ENCODE data around the gene LMX1A.

The LMX1A gene

GRCh38 chr1:165325460-165326203 is 30.9 kb downstream of the LMX1A start:
- no peak for DNase-seq (ENCODE audit: low read depth in 2 of 2)

GRCh38 chr1:165324050-165324449 is 32.5 kb downstream of the LMX1A start:
- DNase-seq (ENCODE audit: low read depth in 2 of 2) = no peak

- DNase-seq (ENCODE audit: low read depth in 2 of 2) = no peak
These were observed 38.9 kb downstream of the LMX1A start for GRCh38 chr1:165317612-165318011.

GRCh38 chr1:165316153-165316772 is 40.3 kb downstream of the LMX1A start:
- DNase-seq (ENCODE audit: low read depth in 2 of 2) = no peak

- no peak for DNase-seq (ENCODE audit: low read depth in 2 of 2)
These were observed 41.0 kb downstream of the LMX1A start for GRCh38 chr1:165315481-165315880.

- no peak for DNase-seq (ENCODE audit: low read depth in 2 of 2)
These were observed 42.6 kb downstream of the LMX1A start for GRCh38 chr1:165313903-165314302.

- no peak for DNase-seq (ENCODE audit: low read depth in 2 of 2)
These were observed 43.9 kb downstream of the LMX1A start for GRCh38 chr1:165312591-165312990.

GRCh38 chr1:165306543-165307434 is 49.7 kb downstream of the LMX1A start:
- DNase-seq (ENCODE audit: low read depth in 2 of 2) = no peak

GRCh38 chr1:165303386-165303785 is 53.1 kb downstream of the LMX1A start:
- no peak for DNase-seq (ENCODE audit: low read depth in 2 of 2)

GRCh38 chr1:165300400-165300903 is 56.1 kb downstream of the LMX1A start:
- DNase-seq (ENCODE audit: low read depth in 2 of 2) = no peak

GRCh38 chr1:165298203-165298820 is 58.2 kb downstream of the LMX1A start:
- no peak for DNase-seq (ENCODE audit: low read depth in 2 of 2)

- DNase-seq (ENCODE audit: low read depth in 2 of 2) = no peak
These were observed 60.3 kb downstream of the LMX1A start for GRCh38 chr1:165296205-165296604.

- DNase-seq (ENCODE audit: low read depth in 2 of 2) = no peak
These were observed 66.4 kb downstream of the LMX1A start for GRCh38 chr1:165290148-165290547.

GRCh38 chr1:165289556-165289955 is 67.0 kb downstream of the LMX1A start:
- DNase-seq (ENCODE audit: low read depth in 2 of 2) = no peak

GRCh38 chr1:165288350-165289120 is 68.0 kb downstream of the LMX1A start:
- DNase-seq (ENCODE audit: low read depth in 2 of 2) = no peak

GRCh38 chr1:165287781-165288180 is 68.7 kb downstream of the LMX1A start:
- no peak for DNase-seq (ENCODE audit: low read depth in 2 of 2)

- DNase-seq (ENCODE audit: low read depth in 2 of 2) = no peak
These were observed 69.2 kb downstream of the LMX1A start for GRCh38 chr1:165287329-165287728.

- no peak for DNase-seq (ENCODE audit: low read depth in 2 of 2)
These were observed 72.1 kb downstream of the LMX1A start for GRCh38 chr1:165284454-165284853.

- no peak for DNase-seq (ENCODE audit: low read depth in 2 of 2)
These were observed 75.2 kb downstream of the LMX1A start for GRCh38 chr1:165281207-165281901.

GRCh38 chr1:165279882-165280281 is 76.6 kb downstream of the LMX1A start:
- no peak for DNase-seq (ENCODE audit: low read depth in 2 of 2)

All from stimulated activated CD8-positive, alpha-beta memory T cell treated with anti-CD3 and anti-CD28 coated beads, Interleukin-15, amount 100 ng/mL, for 48 hours (primary cell).